NCI-H69 (cell line): ENCODE measurements around the gene TRAPPC2L.
"Not testable (repeated sequence)": the region's sequence is repeated elsewhere in the genome, so short reads cannot be mapped to it uniquely, and the experiment has no call there.

Experiments used
- DNase-seq: peaks from one replicate; lab custom pipeline; 2025; lab: John Stamatoyannopoulos, UW

TRAPPC2L gene

GRCh38 chr16:88877564-88878289 is 20.8 kb downstream of the TRAPPC2L start:
- DNase-seq = no peak

- no peak for DNase-seq
Measured at GRCh38 chr16:88878356-88878755, 21.4 kb downstream of the TRAPPC2L start.

- DNase-seq = no peak
Measured at GRCh38 chr16:88878967-88879787, 22.2 kb downstream of the TRAPPC2L start.

GRCh38 chr16:88879788-88880055 is 22.8 kb downstream of the TRAPPC2L start:
- DNase-seq = no peak

GRCh38 chr16:88880226-88881006 is 23.5 kb downstream of the TRAPPC2L start:
- DNase-seq = no peak

GRCh38 chr16:88881007-88881615 is 24.2 kb downstream of the TRAPPC2L start:
- peak; percentile 40 for DNase-seq

GRCh38 chr16:88881675-88882357 is 24.9 kb downstream of the TRAPPC2L start:
- DNase-seq = peak; percentile 9

GRCh38 chr16:88882358-88883030 is 25.6 kb downstream of the TRAPPC2L start:
- peak; percentile 17 for DNase-seq

- no peak for DNase-seq
Measured at GRCh38 chr16:88883117-88883895, 26.4 kb downstream of the TRAPPC2L start.

GRCh38 chr16:88883946-88884345 is 27.0 kb downstream of the TRAPPC2L start:
- DNase-seq = no peak

GRCh38 chr16:88884569-88885271 is 27.8 kb downstream of the TRAPPC2L start:
- no peak for DNase-seq

- DNase-seq = no peak
Measured at GRCh38 chr16:88885693-88886280, 28.9 kb downstream of the TRAPPC2L start.

GRCh38 chr16:88886420-88886844 is 29.5 kb downstream of the TRAPPC2L start:
- DNase-seq = no peak

- peak; percentile 44 for DNase-seq
Measured at GRCh38 chr16:88886845-88887521, 30.1 kb downstream of the TRAPPC2L start.

- no peak for DNase-seq
Measured at GRCh38 chr16:88888057-88888456, 31.1 kb downstream of the TRAPPC2L start.

GRCh38 chr16:88888461-88889387 is 31.8 kb downstream of the TRAPPC2L start:
- peak; percentile 77 for DNase-seq

- DNase-seq = not testable (repeated sequence)
Measured at GRCh38 chr16:88889702-88890352, 32.9 kb downstream of the TRAPPC2L start.
